Neural progenitor cell (in vitro differentiated cells): ENCODE results near the gene ATP1A1. TPM values are rescaled to one million over a fixed set of nuclear protein-coding genes. Genes with fewer than 3 reads are reported as not detected.

ENCODE experiments used
- DNase-seq: peaks from one replicate; pipeline ENCODE4 v3.0.0-alpha.2; 2016; ENCODE audit warnings: low spot score
- H2AFZ ChIP-seq: fragments of 200-600 bp; sonication (generic); replicated peaks from 2 replicates; pipeline ENCODE4 v1.6.1; 2016; ENCODE audit warnings: antibody characterized with exemption
- H3F3A ChIP-seq: fragments of 200-600 bp; sonication (generic); 2 replicates; pipeline ENCODE4 v1.6.1; 2016; ENCODE audit warnings: antibody characterized with exemption, low read depth
- H3K27ac ChIP-seq: fragments of 200-600 bp; sonication (generic); 2 replicates; pipeline ENCODE4 v1.5.1; 2016; ENCODE audit warnings: mild to moderate bottlenecking
- H3K27me3 ChIP-seq: fragments of 200-600 bp; sonication (generic); 2 replicates; pipeline ENCODE4 v1.6.1; 2016; ENCODE audit warnings: mild to moderate bottlenecking, moderate library complexity
- H3K36me3 ChIP-seq: fragments of 200-600 bp; sonication (generic); 2 replicates; pipeline ENCODE4 v1.5.1; 2016
- H3K4me1 ChIP-seq: fragments of 200-600 bp; sonication (generic); 2 replicates; pipeline ENCODE4 v1.6.1; 2016; ENCODE audit warnings: mixed run types
- H3K4me2 ChIP-seq: fragments of 200-600 bp; sonication (generic); 2 replicates; pipeline ENCODE4 v1.6.1; 2016
- H3K4me3 ChIP-seq: fragments of 200-600 bp; sonication (generic); 2 replicates; pipeline ENCODE4 v1.5.1; 2016
- H3K79me2 ChIP-seq: fragments of 200-600 bp; sonication (generic); 2 replicates; pipeline ENCODE4 v1.6.1; 2016; ENCODE audit warnings: low read depth
- H3K9ac ChIP-seq: fragments of 200-600 bp; sonication (generic); 2 replicates; pipeline ENCODE4 v1.6.1; 2016
- H3K9me3 ChIP-seq: fragments of 200-600 bp; sonication (generic); 2 replicates; pipeline ENCODE4 v1.5.1; 2016; ENCODE audit warnings: low read depth
- H4K20me1 ChIP-seq: fragments of 200-600 bp; sonication (generic); 2 replicates; pipeline ENCODE4 v1.6.1; 2016; ENCODE audit warnings: low read depth
- H3K27ac Mint-ChIP-seq: 3 replicates; pipeline ENCODE4 v1.8.0; 2021; ENCODE audit warnings: mixed read lengths
- H3K27me3 Mint-ChIP-seq: 2 replicates; pipeline ENCODE4 v1.8.0; 2022; ENCODE audit warnings: low read depth, mild to moderate bottlenecking, inconsistent platforms, moderate library complexity, mixed read lengths; ENCODE audit not compliant: insufficient read depth
- H3K36me3 Mint-ChIP-seq: 3 replicates; pipeline ENCODE4 v1.8.0; 2021; ENCODE audit warnings: mixed read lengths
- H3K4me1 Mint-ChIP-seq: 3 replicates; pipeline ENCODE4 v1.8.0; 2021; ENCODE audit warnings: mixed read lengths
- H3K4me3 Mint-ChIP-seq: 3 replicates; pipeline ENCODE4 v1.8.0; 2021; ENCODE audit warnings: mild to moderate bottlenecking, moderate library complexity, mixed read lengths
- H3K9me3 Mint-ChIP-seq: 3 replicates; pipeline ENCODE4 v1.8.0; 2020; ENCODE audit warnings: mixed read lengths
- EZH2 ChIP-seq: fragments of 200-600 bp; sonication (generic); IDR thresholded peaks from 2 replicates; pipeline ENCODE4 v1.6.1; 2017; ENCODE audit warnings: antibody characterized with exemption, mild to moderate bottlenecking, moderate library complexity
- EZH2phosphoT487 ChIP-seq: fragments of 200-600 bp; sonication (generic); IDR thresholded peaks from 2 replicates; pipeline ENCODE4 v1.6.1; 2017; ENCODE audit warnings: antibody characterized with exemption
- total RNA-seq: library from RNA; depleted of rRNA; stranded (reverse); fragments of >200 nt; gene quantifications from 2 replicates; pipeline ENCODE4 v1.2.3, GENCODE V29; 2015; ENCODE audit warnings: low replicate concordance
- TF ChIP-seq, protein P1 (sequence below): fragments of 200-600 bp; sonication (generic); IDR thresholded peaks from 2 replicates; pipeline ENCODE4 v1.5.1; 2017; ENCODE audit warnings: antibody characterized with exemption, mild to moderate bottlenecking

The ATP1A1 gene
- total RNA-seq, 1 donor from 2014 or later: 61.5 TPM

DNA sequence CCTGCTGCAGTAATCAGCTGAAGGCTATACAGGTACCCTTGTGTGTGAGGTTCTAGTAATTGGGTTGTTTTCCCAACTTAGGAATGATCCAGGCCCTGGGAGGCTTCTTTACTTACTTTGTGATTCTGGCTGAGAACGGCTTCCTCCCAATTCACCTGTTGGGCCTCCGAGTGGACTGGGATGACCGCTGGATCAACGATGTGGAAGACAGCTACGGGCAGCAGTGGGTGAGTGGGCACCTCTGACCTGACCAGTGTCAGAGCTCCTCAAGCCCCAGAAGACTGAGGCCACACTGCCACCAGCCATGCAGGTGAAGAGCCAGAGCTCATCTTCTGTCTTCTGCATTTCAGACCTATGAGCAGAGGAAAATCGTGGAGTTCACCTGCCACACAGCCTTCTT lies 27.7 kb downstream of the ATP1A1 start:
- Mint-ChIP-seq H3K27me3 (no peaks in the 10 kb centered on the region), H3K4me1 (no peaks in the 10 kb centered on the region), H3K27ac (no peak overlapping the region), H3K36me3 (peaks cover 69% of the 10 kb centered on the region), H3K4me3 (peak overlapping the region; percentile 15), H3K9me3 (no peaks in the 10 kb centered on the region)
- H3K27ac ChIP-seq: no peak overlapping the region
- no peaks in the 10 kb centered on the region for H3K79me2 ChIP-seq
- TF ChIP-seq EZH2phosphoT487: no peak
- TF ChIP-seq EZH2: no peak
- TF ChIP-seq, protein P1, sequence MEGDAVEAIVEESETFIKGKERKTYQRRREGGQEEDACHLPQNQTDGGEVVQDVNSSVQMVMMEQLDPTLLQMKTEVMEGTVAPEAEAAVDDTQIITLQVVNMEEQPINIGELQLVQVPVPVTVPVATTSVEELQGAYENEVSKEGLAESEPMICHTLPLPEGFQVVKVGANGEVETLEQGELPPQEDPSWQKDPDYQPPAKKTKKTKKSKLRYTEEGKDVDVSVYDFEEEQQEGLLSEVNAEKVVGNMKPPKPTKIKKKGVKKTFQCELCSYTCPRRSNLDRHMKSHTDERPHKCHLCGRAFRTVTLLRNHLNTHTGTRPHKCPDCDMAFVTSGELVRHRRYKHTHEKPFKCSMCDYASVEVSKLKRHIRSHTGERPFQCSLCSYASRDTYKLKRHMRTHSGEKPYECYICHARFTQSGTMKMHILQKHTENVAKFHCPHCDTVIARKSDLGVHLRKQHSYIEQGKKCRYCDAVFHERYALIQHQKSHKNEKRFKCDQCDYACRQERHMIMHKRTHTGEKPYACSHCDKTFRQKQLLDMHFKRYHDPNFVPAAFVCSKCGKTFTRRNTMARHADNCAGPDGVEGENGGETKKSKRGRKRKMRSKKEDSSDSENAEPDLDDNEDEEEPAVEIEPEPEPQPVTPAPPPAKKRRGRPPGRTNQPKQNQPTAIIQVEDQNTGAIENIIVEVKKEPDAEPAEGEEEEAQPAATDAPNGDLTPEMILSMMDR: no peak
- H4K20me1 ChIP-seq: no peaks in the 10 kb centered on the region
- H3K27me3 ChIP-seq: no peaks in the 10 kb centered on the region
- H2AFZ ChIP-seq: no peak overlapping the region
- DNase-seq: no peak
- no peaks in the 10 kb centered on the region for H3F3A ChIP-seq
- H3K4me3 ChIP-seq: no peak overlapping the region
- peaks cover 8% of the 10 kb centered on the region for H3K36me3 ChIP-seq
- H3K4me2 ChIP-seq: no peak overlapping the region
- H3K4me1 ChIP-seq: no peaks in the 10 kb centered on the region
- H3K9me3 ChIP-seq: no peaks in the 10 kb centered on the region
- no peak overlapping the region for H3K9ac ChIP-seq

DNA sequence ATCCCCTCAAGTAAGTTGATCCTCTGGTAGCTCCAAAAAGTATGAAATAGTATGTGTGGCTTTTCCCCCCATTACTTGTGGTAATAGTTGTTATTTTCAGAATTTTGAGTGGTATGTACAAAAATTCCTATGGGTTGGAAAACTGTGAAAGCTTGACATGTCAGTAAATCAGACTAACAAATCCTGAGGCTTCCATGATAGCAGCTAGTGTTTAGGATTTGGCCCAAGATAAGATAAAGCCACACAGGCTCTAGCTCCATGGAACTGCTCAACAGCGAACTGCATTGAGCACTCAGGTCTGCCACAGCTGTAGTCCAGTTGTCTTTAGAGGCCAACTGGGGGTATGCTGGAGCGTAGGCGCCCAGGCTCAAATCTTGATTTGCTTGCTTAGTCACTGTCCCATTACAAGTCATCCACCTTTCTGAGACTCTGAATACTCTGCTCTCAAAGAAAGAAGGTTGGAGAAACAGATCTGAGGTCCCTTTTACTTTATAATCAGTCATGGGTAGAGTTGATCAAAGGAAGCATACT lies 28.7 kb downstream of the ATP1A1 start:
- Histone ChIP-seq H4K20me1 (no peaks in the 10 kb centered on the region), H3F3A (no peaks in the 10 kb centered on the region), H2AFZ (no peak overlapping the region), H3K27ac (no peak overlapping the region), H3K9ac (no peak overlapping the region), H3K4me3 (no peak overlapping the region), H3K36me3 (peaks cover 3% of the 10 kb centered on the region), H3K4me1 (no peaks in the 10 kb centered on the region), H3K27me3 (no peaks in the 10 kb centered on the region), H3K4me2 (no peak overlapping the region), H3K79me2 (no peaks in the 10 kb centered on the region), H3K9me3 (no peaks in the 10 kb centered on the region)
- Mint-ChIP-seq H3K9me3 (no peaks in the 10 kb centered on the region), H3K4me3 (no peak overlapping the region), H3K36me3 (peaks cover 68% of the 10 kb centered on the region), H3K27ac (no peak overlapping the region), H3K4me1 (no peaks in the 10 kb centered on the region), H3K27me3 (no peaks in the 10 kb centered on the region)
- no peak for DNase-seq
- no peak for TF ChIP-seq EZH2
- no peak for TF ChIP-seq EZH2phosphoT487
- TF ChIP-seq, protein P1: no peak

DNA sequence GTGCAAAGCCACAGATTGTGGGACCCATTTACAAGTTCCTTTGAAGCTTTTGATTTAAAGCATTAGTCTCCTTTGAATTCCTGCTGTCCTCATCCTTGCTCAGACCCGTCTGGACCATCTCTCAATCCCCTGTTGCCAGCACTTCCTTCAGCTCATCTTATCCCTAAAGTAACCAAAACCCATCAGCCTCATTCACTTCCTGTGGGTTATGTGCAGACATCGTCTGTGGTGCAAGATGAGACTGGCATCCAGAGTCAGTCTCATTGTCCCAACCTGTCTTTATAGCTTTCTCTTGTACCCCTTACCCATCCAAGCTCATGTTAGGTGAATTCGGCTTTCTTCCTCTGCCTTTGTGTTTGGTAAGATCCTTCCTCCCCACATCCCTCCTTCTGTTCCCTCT lies 29.3 kb downstream of the ATP1A1 start:
- no peak overlapping the region for H3K27ac Mint-ChIP-seq
- no peaks in the 10 kb centered on the region for H3K79me2 ChIP-seq
- no peaks in the 10 kb centered on the region for H3K4me1 Mint-ChIP-seq
- H2AFZ ChIP-seq: no peak overlapping the region
- H3K9me3 Mint-ChIP-seq: no peaks in the 10 kb centered on the region
- peaks cover 3% of the 10 kb centered on the region for H3K36me3 ChIP-seq
- peaks cover 70% of the 10 kb centered on the region for H3K36me3 Mint-ChIP-seq
- H4K20me1 ChIP-seq: no peaks in the 10 kb centered on the region
- H3K4me3 Mint-ChIP-seq: no peak overlapping the region
- H3K27me3 ChIP-seq: no peaks in the 10 kb centered on the region
- no peaks in the 10 kb centered on the region for H3K9me3 ChIP-seq
- no peaks in the 10 kb centered on the region for H3K4me1 ChIP-seq
- no peak for DNase-seq
- H3K4me3 ChIP-seq: no peak overlapping the region
- H3F3A ChIP-seq: no peaks in the 10 kb centered on the region
- no peak overlapping the region for H3K27ac ChIP-seq
- no peak for TF ChIP-seq EZH2
- H3K4me2 ChIP-seq: no peak overlapping the region
- H3K9ac ChIP-seq: no peak overlapping the region
- H3K27me3 Mint-ChIP-seq: no peaks in the 10 kb centered on the region

DNA sequence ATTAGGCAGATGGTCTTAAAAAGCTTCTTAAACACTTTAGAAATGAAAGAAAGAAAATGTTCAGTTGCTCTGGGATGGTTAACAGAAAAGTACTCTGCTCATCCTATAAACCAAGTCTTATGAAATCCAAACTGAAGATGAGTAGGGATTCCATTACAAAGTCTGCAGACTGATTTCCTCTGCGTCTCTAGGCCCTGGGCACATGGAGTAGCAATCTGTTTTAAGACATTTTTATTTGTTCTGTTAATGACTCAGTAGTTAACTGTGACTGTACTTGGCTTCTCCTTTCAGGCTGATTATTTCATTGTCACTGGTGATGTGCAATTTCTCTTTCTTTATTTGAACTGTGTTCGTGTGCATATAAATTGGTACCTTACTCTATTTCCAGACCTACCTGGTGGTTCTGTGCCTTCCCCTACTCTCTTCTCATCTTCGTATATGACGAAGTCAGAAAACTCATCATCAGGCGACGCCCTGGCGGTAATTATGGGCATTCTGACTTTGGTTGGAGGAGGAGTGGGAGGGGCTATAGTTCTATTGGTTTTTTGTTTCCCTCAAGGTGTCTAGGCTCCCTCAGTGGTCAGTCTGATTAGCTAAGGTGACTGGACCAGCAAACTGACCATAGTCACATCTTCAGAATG lies 30.6 kb downstream of the ATP1A1 start:
- H3K9me3 Mint-ChIP-seq: no peaks in the 10 kb centered on the region
- Histone ChIP-seq H3F3A (no peaks in the 10 kb centered on the region), H3K27me3 (no peaks in the 10 kb centered on the region), H2AFZ (no peak overlapping the region), H3K4me3 (no peak overlapping the region), H4K20me1 (no peaks in the 10 kb centered on the region), H3K36me3 (peaks cover 3% of the 10 kb centered on the region), H3K9ac (no peak overlapping the region), H3K27ac (no peak overlapping the region), H3K4me1 (no peaks in the 10 kb centered on the region), H3K9me3 (no peaks in the 10 kb centered on the region), H3K4me2 (no peak overlapping the region), H3K79me2 (no peaks in the 10 kb centered on the region)
- no peak for DNase-seq
- H3K27me3 Mint-ChIP-seq: no peaks in the 10 kb centered on the region
- H3K36me3 Mint-ChIP-seq: peaks cover 64% of the 10 kb centered on the region
- TF ChIP-seq, protein P1: no peak
- no peak for TF ChIP-seq EZH2phosphoT487
- no peak for TF ChIP-seq EZH2
- H3K4me1 Mint-ChIP-seq: no peaks in the 10 kb centered on the region
- H3K27ac Mint-ChIP-seq: no peak overlapping the region
- no peak overlapping the region for H3K4me3 Mint-ChIP-seq
